IMR-90 (cell line): Measurements from ENCODE around the gene GOLT1A. TPM values are rescaled to one million over a fixed set of nuclear protein-coding genes. Genes with fewer than 3 reads are reported as not detected.
A peak's percentile ranks its signal among the peaks of the same experiment; 100 is the strongest.

Source experiments
- ATAC-seq: fragments of 200-7000 bp; cut with Tn5 transposase; 2 replicates; pipeline ENCODE4 v1.9.1; 2020; ENCODE audit warnings: low read depth, mild to moderate bottlenecking, moderate library complexity
- BruUV-seq: library from RNA; stranded (reverse); fragments of 400-500 nt; replicated peaks from 2 replicates; lab custom pipeline; 2021; lab: Mats Ljungman, UMichigan
- CTCF ChIA-PET: fragments of 300-600 bp; formaldehyde crosslinking; extraction: SDS; loops from one replicate; lab custom pipeline; 2021; ENCODE audit warnings: antibody characterized with exemption; lab: Yijun Ruan, JAX
- POLR2A ChIA-PET: fragments of 300-600 bp; sonication (Branson Sonifier 250); formaldehyde crosslinking; loops from one replicate; lab custom pipeline; 2022; ENCODE audit warnings: antibody characterized with exemption; ENCODE audit not compliant: unreplicated experiment; lab: Charles Lee
- DNase-seq: peaks from one replicate; pipeline ENCODE4 v3.0.0; 2013
- H2AFZ ChIP-seq: replicated peaks from 2 replicates; pipeline ENCODE3; 2013; ENCODE audit warnings: low read length, mild to moderate bottlenecking; ENCODE audit not compliant: poor library complexity
- H2AK5ac ChIP-seq: 2 replicates; pipeline ENCODE4 v1.6.1; 2013; ENCODE audit warnings: low read depth, low read length, inconsistent platforms
- H2AK9ac ChIP-seq: replicated peaks from 2 replicates; pipeline ENCODE3; 2013; ENCODE audit warnings: mild to moderate bottlenecking, low read depth, low read length, moderate library complexity; ENCODE audit not compliant: poor library complexity
- H2BK120ac ChIP-seq: 2 replicates; pipeline ENCODE4 v1.6.1; 2013; ENCODE audit warnings: low read depth, low read length, inconsistent platforms
- H2BK15ac ChIP-seq: 3 replicates; pipeline ENCODE4 v1.6.1; 2013; ENCODE audit warnings: low read depth, low read length, inconsistent platforms
- H2BK20ac ChIP-seq: 2 replicates; pipeline ENCODE4 v1.6.1; 2013; ENCODE audit warnings: low read depth, mild to moderate bottlenecking, inconsistent platforms, low read length, moderate library complexity
- H2BK5ac ChIP-seq: 2 replicates; pipeline ENCODE4 v1.6.1; 2013; ENCODE audit warnings: mild to moderate bottlenecking, low read depth, low read length, inconsistent platforms; ENCODE audit not compliant: poor library complexity, severe bottlenecking
- H3K14ac ChIP-seq: replicated peaks from 2 replicates; pipeline ENCODE4 v1.6.1; 2013; ENCODE audit warnings: low read depth, low read length, inconsistent platforms
- H3K18ac ChIP-seq: 2 replicates; pipeline ENCODE4 v1.6.1; 2013; ENCODE audit warnings: low read depth, low read length, control low read depth
- H3K23ac ChIP-seq: 2 replicates; pipeline ENCODE4 v1.6.1; 2013; ENCODE audit warnings: low read depth, low read length, inconsistent platforms
- H3K27ac ChIP-seq: 2 replicates; pipeline ENCODE4 v1.5.1; 2013; ENCODE audit warnings: mild to moderate bottlenecking, control low read depth, low read length; ENCODE audit not compliant: insufficient read depth
- H3K27me3 ChIP-seq: 2 replicates; pipeline ENCODE4 v1.6.1; 2013; ENCODE audit warnings: low read length; ENCODE audit not compliant: control insufficient read depth, insufficient read depth
- H3K36me3 ChIP-seq: 2 replicates; pipeline ENCODE4 v1.6.1; 2013; ENCODE audit warnings: low read length, mixed read lengths; ENCODE audit not compliant: control insufficient read depth, insufficient read depth
- H3K4ac ChIP-seq: 2 replicates; pipeline ENCODE4 v1.6.1; 2013; ENCODE audit warnings: low read depth, low read length, inconsistent platforms
- H3K4me1 ChIP-seq: 2 replicates; pipeline ENCODE4 v1.6.1; 2013; ENCODE audit warnings: low read length, mixed read lengths; ENCODE audit not compliant: control insufficient read depth, insufficient read depth
- H3K4me2 ChIP-seq: 2 replicates; pipeline ENCODE4 v1.6.1; 2013; ENCODE audit warnings: low read depth, mild to moderate bottlenecking, control low read depth, low read length, moderate library complexity
- H3K4me3 ChIP-seq: 2 replicates; pipeline ENCODE4 v1.5.1; 2013; ENCODE audit warnings: low read depth, mild to moderate bottlenecking, control low read depth, low read length, moderate library complexity; ENCODE audit not compliant: insufficient read depth
- H3K56ac ChIP-seq: 2 replicates; pipeline ENCODE4 v1.6.1; 2013; ENCODE audit warnings: low read length, inconsistent platforms; ENCODE audit not compliant: insufficient read depth; ENCODE audit errors: extremely low read depth
- H3K79me1 ChIP-seq, 2 experiments: 2 replicates each; pipeline ENCODE4 v1.6.1; 2013; ENCODE audit warnings: low read length in 2 of 2, inconsistent platforms in 1 of 2, low read depth in 1 of 2
- H3K9ac ChIP-seq: 2 replicates; pipeline ENCODE4 v1.6.1; 2013; ENCODE audit warnings: low read depth, low read length, control low read depth
- H3K9me1 ChIP-seq: 2 replicates; pipeline ENCODE4 v1.6.1; 2013; ENCODE audit warnings: low read length, inconsistent platforms; ENCODE audit not compliant: insufficient read depth
- H3K9me3 ChIP-seq: 2 replicates; pipeline ENCODE4 v1.6.1; 2013; ENCODE audit warnings: low read length; ENCODE audit not compliant: control insufficient read depth, insufficient read depth
- H4K20me1 ChIP-seq: 2 replicates; pipeline ENCODE4 v1.6.1; 2013; ENCODE audit warnings: low read length, inconsistent platforms; ENCODE audit not compliant: insufficient read depth
- H4K5ac ChIP-seq: 2 replicates; pipeline ENCODE4 v1.6.1; 2013; ENCODE audit warnings: mild to moderate bottlenecking, low read depth, low read length, control low read depth
- H4K8ac ChIP-seq, 2 experiments: 2 replicates each; pipeline ENCODE4 v1.6.1; 2013; ENCODE audit warnings: low read depth in 2 of 2, low read length in 2 of 2, control low read depth in 1 of 2, inconsistent platforms in 1 of 2
- H4K91ac ChIP-seq: 2 replicates; pipeline ENCODE4 v1.6.1; 2013; ENCODE audit warnings: low read depth, low read length, inconsistent platforms; ENCODE audit not compliant: insufficient read depth
- MAZ ChIP-seq: IDR thresholded peaks from 2 replicates; pipeline ENCODE4 v1.6.1; 2012; ENCODE audit warnings: low read depth, mild to moderate bottlenecking, low read length, improper control_type of control experiment, moderate library complexity, borderline replicate concordance
- MXI1 ChIP-seq: IDR thresholded peaks from 2 replicates; pipeline ENCODE4 v1.6.1; 2012; ENCODE audit warnings: low read depth, mild to moderate bottlenecking, low read length, moderate library complexity, borderline replicate concordance
- RCOR1 ChIP-seq: IDR thresholded peaks from 2 replicates; pipeline ENCODE4 v1.6.1; 2012; ENCODE audit warnings: mild to moderate bottlenecking, low read length, improper control_type of control experiment; ENCODE audit not compliant: insufficient replicate concordance
- SMC3 ChIP-seq: fragments of 150-350 bp; IDR thresholded peaks from 2 replicates; pipeline ENCODE4 v1.6.1; 2016; ENCODE audit warnings: low read depth, mild to moderate bottlenecking, antibody characterized with exemption, low read length, moderate library complexity
- WGBS, 2 experiments: methylation state at CpG; one replicate each; pipeline versions ENCODE4 v1.1.5 to v1.1.7; 2013; ENCODE audit warnings: missing lambda C conversion rate in 2 of 2; ENCODE audit not compliant: insufficient read length in 1 of 2; ENCODE audit errors: extremely low coverage in 2 of 2; 5-methylcytosine and 5-hydroxymethylcytosine counted together
- dilution Hi-C: fragments of 300-500 bp; cut with HindIII; formaldehyde crosslinking; loops from one replicate; pipeline ENCODE4 v1.14.3; 2018; ENCODE audit warnings: low sequenced_read_pairs; ENCODE audit not compliant: unreplicated experiment
- in situ Hi-C: fragments of 300-500 bp; cut with MboI; formaldehyde crosslinking; loops from 3 replicates; pipeline ENCODE4 v1.14.3; 2019; ENCODE audit warnings: low sequenced_read_pairs, inconsistent platforms, mixed read lengths
- intact Hi-C: fragments of 100-400 bp; cut with micrococcal nuclease; formaldehyde crosslinking; loops from 2 replicates; pipeline ENCODE4 v1.10.0; 2022
- polyA plus RNA-seq, 3 experiments: library from polyadenylated mRNA; depleted of rRNA; stranded (reverse); fragments of >200 nt; gene quantifications; 2 replicates each; pipeline ENCODE4 v1.2.3, GENCODE V29; 2012; ENCODE audit warnings: low replicate concordance in 1 of 3
- total RNA-seq: library from RNA; depleted of rRNA; stranded (reverse); fragments of >200 nt; gene quantifications from 2 replicates; pipeline ENCODE4 v1.2.3, GENCODE V29; 2012
- TF ChIP-seq, protein P1 (sequence below): fragments of 150-350 bp; IDR thresholded peaks from 2 replicates; pipeline ENCODE4 v1.6.1; 2016; ENCODE audit warnings: low read depth, mild to moderate bottlenecking, low read length, moderate library complexity, borderline replicate concordance

The GOLT1A gene
- total and polyA plus RNA-seq, 2 of the 4 experiments (the other 2 are of a cell fraction) = 0.32 TPM; not detected in 1

DNA sequence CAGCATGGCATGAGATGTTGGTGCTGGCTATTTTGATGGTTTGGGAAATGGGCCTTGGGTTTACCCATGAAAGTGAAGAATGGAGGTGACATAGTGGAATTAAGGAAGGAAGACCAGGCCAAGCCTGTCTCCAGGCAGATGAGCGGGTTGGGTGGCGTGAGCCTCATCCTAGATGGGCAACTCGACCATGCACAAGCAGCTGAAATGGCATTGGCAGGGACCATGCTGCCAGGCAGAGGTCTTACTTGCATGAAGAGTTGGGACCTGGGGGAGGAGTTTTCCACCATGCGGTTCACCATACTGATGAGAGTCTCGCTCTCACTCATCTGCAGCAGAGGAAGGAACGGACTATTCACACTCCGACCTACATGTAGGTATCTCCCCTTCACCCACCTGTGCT is 37.5 kb upstream of the GOLT1A start (continued):
- TF ChIP-seq, protein P1, sequence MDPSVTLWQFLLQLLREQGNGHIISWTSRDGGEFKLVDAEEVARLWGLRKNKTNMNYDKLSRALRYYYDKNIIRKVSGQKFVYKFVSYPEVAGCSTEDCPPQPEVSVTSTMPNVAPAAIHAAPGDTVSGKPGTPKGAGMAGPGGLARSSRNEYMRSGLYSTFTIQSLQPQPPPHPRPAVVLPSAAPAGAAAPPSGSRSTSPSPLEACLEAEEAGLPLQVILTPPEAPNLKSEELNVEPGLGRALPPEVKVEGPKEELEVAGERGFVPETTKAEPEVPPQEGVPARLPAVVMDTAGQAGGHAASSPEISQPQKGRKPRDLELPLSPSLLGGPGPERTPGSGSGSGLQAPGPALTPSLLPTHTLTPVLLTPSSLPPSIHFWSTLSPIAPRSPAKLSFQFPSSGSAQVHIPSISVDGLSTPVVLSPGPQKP = no peak
- no peak for TF ChIP-seq RCOR1
- no peak for TF ChIP-seq SMC3

DNA sequence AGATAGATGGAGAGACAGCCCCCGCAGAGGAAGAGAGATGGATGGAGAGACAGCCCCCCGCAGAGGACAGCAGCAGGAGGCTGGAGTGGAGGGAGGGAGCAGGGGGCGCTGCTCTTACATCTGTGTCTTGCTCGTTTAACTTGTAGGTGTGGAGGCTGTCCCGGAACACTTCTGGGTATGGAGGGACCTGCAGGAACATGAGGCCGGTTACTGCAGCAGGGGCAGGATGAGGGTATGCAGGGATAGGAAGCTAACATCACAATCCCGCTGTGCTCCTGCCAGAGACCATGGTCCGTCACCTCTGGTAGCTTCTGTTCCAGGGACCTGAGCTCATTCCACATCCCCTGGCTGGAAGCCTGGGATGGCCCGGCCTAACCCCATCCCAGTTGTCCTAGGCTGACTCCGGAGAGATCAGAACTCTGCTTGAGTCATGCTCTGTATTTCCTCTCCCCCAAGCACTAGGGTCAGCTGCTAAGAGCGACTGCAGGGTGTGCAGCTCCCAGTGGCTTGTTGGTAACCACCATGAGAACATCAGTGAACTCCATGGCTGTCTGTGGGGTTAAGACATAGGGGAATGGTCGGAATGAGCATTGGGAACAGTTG is 36.7 kb upstream of the GOLT1A start:
- no peaks in the 10 kb centered on the region for H3K9me3 ChIP-seq
- H4K5ac ChIP-seq = no peak overlapping the region
- H4K8ac ChIP-seq = no peak overlapping the region
- no peak overlapping the region for H2BK5ac ChIP-seq
- BruUV-seq = no TSS peak
- H3K4ac ChIP-seq = no peak overlapping the region
- POLR2A ChIA-PET = no interaction called here
- no peaks in the 10 kb centered on the region for H3K27me3 ChIP-seq
- no peaks in the 10 kb centered on the region for H3K79me1 ChIP-seq
- no peak overlapping the region for H2AFZ ChIP-seq
- no peak overlapping the region for H3K14ac ChIP-seq
- no peak overlapping the region for H2BK15ac ChIP-seq
- peaks cover 5% of the 10 kb centered on the region; the same call in 1 of the 2 replicates for H3K36me3 ChIP-seq
- WGBS, 2 experiments = 84% methylated on average over 4 of the region's 12 CpGs; no CpG with 5 or more reads in 1 of the 2 experiments
- no peak overlapping the region for H2BK20ac ChIP-seq
- no peak overlapping the region for H2AK9ac ChIP-seq
- no peak overlapping the region for H3K18ac ChIP-seq
- DNase-seq (peak; percentile 9), ATAC-seq (no peak)
- CTCF ChIA-PET = interaction anchor here (0.6 kb wide), 1 partner anchor 109 kb away, joined by 3 read pairs; the partner anchor contains the start of gene PLEKHA6
- H3K23ac ChIP-seq = no peak overlapping the region
- H2AK5ac ChIP-seq = no peak overlapping the region
- no peak overlapping the region for H3K4me3 ChIP-seq
- H4K91ac ChIP-seq = no peak overlapping the region
- no peak overlapping the region for H3K9ac ChIP-seq
- no peak overlapping the region for H2BK120ac ChIP-seq
- dilution Hi-C loops = no loop called here
- no peaks in the 10 kb centered on the region for H4K20me1 ChIP-seq
- H3K56ac ChIP-seq = no peak overlapping the region
- TF ChIP-seq MAZ = no peak
- no peak for TF ChIP-seq MXI1
- H3K4me1 ChIP-seq = peaks cover 14% of the 10 kb centered on the region
- peaks cover 2% of the 10 kb centered on the region; the same call in 1 of the 2 replicates for H3K9me1 ChIP-seq
- no peak overlapping the region for H3K4me2 ChIP-seq
- no peak overlapping the region for H3K27ac ChIP-seq
- intact Hi-C loops = no loop called here
- in situ Hi-C loops = loop anchor here (5.0 kb wide), 1 partner anchor 112 kb away; no protein-coding TSS in a partner anchor
